ELR (cell line): ENCODE measurements around the gene ZNF511.
"Not testable (repeated sequence)": the region's sequence is repeated elsewhere in the genome, so short reads cannot be mapped to it uniquely, and the experiment has no call there.

Experiments
- DNase-seq: peaks from one replicate; pipeline ENCODE4 v3.0.0-alpha.2; 2015; ENCODE audit warnings: low read depth

The ZNF511 gene

DNA sequence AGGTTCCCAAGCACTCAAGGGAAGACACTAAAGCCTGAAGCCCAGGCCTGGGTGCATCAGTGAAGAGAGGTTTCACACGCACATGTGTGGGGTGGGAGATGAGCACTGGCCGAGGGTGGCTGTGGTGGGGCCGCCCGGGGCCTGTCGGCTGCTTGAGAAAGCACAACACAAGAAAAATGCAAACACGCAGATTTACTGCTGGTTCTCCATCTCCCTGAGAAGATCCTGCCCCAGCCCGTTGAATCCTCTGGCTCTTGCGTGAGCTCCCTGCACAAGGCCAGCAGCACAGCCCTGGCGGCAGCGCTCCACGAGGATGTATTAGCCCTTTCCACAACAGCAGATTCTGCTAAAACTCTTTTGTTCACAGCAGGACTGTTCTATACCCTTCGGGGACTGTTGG lies 6.2 kb downstream of the ZNF511 start:
- DNase-seq, result no peak

- DNase-seq, result peak; percentile 31
These were observed 7.1 kb downstream of the ZNF511 start for GRCh38 chr10:133315847-133316246.

- DNase-seq, result no peak
These were observed 7.6 kb downstream of the ZNF511 start for GRCh38 chr10:133316266-133316665.

DNA sequence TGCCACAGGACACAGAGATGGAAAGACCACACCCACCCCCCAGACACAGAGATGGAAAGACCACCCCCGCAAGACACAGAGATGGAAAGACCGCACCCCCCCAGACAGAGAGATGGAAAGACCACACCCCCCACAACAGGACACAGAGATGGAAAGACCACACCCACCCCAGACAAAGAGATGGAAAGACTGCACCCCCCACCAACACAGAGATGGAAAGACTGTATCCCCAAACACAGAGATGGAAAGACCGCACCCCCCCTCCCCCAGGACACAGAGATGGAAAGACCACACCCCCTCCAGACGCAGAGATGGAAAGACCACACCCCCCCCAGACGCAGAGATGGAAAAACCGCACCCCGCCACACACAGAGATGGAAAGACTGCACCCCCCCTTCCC lies 8.0 kb downstream of the ZNF511 start:
- no peak for DNase-seq

- DNase-seq, result peak; percentile 70
These were observed 9.9 kb downstream of the ZNF511 start for GRCh38 chr10:133318494-133319127.

- DNase-seq, result not testable (repeated sequence)
These were observed 12.2 kb downstream of the ZNF511 start for GRCh38 chr10:133320852-133321422.

DNA sequence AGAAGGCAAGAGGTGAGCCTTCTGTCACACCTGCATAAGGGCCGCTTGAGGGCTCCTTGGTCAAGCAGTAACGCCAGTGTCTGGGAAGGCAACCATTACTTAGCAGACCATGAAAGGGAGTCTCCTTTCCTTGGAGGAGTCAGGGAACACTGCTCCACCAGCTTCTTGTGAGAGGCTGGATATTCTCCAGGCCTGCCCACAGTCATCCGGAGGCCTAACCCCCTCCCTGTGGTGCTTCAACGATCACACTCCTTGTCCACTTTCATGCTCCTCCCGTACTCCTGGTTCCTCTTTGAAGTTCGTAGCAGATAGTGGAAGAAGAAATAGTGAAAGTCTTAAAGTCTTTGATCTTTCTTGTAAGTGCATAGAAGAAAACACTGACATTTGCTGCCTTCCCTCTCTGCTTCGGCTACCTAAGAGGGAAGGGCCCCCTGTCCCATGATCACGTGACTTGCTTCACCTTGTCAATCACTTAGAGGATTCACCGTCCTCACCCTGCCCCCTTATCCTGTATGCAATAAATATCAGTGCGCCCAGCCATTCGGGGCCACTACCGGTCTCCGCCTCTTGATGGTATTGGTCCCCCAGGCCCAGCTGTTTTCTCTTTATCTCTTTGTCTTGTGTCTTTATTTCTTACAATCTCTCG lies 13.5 kb downstream of the ZNF511 start:
- DNase-seq, result not testable (repeated sequence)

DNA sequence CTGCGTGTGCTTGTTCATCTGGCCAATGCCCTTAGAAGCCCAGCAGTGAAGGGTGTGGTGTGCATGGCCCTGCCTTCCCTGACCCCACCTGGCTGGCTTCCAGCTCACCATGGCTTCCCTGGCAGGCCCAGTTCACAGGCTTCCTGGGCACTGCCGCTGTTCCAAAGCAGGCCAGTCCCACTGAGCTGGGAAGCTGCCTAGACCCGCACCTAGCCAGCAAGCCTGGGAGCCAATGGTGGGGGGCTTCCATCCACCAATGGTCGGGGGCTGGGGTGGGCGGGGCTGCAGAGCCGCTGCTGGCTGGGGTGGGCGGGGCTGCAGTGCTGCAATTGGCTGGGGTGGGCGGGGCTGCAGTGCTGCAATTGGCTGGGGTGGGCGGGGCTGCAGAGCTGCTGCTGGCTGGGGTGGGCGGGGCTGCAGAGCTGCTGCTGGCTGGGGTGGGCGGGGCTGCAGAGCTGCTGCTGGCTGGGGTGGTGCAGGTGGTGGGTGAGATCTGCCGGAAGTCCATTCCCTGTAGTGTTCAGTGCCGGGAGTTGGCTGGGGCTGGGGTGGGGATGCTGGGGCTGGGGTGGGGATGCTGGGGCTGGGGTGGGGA lies 15.6 kb downstream of the ZNF511 start:
- DNase-seq, result peak; percentile 53

- no peak for DNase-seq
These were observed 16.1 kb downstream of the ZNF511 start for GRCh38 chr10:133324857-133325260.

DNA sequence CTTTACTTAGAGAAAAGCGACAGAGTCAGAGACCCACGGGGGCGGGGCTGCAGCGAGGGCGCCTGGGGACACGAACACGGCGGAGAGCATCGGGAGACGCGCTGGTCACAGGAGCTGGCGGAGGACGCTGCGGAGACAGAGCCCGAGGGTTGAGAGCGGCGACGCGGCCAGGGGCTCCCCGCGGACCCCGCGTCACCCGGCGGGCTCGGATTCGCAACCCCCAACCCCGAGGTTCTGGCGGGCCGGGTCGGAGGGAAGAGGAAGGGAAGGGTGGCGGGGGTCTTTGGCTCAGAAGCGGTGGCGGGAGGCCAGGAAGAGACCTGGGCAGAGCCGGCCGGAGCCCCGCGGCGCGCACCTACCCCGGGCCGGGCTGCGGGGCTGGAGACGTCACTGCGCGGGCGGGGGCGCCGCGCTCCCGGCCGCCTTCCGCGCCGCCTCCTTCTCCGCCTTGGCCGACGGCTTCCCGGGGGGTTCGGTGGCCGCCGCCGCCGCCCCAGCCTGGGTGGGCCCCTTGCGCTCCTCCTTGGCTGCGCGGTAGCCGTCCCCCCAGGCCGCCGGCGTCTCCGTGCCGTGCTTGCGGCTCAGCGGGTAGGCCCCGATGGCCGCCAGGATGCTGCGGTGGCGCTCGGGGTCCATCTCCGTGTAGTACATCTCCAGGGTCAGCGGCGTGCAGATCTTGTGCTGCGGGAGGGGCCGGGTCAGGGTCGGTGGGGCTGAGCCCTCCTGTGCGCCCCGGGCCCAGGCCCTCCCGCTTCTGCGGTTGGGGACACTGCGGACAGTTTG lies 16.9 kb downstream of the ZNF511 start:
- DNase-seq, result no peak

GRCh38 chr10:133326223-133326551 lies 17.5 kb downstream of the ZNF511 start:
- DNase-seq, result no peak

GRCh38 chr10:133326745-133327650 lies 18.3 kb downstream of the ZNF511 start:
- DNase-seq, result no peak

GRCh38 chr10:133327651-133328357 lies 19.1 kb downstream of the ZNF511 start:
- no peak for DNase-seq

DNA sequence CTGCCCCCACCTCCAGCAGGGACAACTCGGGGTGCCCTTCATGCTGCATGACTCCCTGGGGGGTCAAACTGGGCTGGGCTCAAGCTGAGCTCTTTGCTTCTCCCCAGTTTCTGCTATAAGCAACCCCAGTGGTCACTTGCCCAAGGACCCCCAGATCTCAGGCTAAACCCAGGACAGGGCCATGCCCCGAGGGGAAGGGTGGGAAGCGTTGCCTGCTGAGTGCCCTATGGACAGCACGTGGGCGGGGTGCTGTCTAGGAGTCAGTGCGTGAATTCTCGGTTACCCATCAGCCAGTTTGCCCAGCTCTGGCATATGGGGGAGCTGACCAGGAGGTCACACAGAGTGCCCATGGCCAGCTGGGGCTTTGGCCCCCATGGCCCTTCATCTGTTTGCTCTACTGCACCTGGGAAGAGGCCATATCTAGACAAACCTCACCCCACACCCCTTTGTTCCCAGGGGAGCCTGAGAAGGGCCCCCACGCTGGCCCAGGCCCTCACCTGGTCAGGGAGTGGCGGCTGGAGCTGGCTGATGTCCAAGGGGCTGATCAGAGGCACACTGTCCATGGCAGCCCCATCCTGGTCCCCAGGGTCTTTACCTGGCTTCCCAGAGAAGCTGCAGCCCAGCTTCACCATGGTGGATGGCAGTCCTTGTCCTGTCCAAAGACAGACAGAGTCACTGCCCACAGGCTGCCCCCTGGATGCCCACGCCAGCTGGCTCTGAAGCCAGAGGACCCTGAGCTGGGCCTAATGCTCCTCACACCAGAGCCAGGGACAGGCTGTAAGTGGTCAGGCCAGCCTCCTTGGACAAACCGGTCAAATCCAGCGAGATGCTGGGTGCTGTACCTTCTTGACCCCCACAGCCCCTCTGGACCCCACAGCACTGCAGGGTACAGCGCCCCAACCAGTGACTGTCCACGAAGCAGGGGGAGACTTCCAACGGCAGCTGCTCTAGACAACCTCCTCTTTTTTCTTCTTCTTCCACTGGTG lies 19.9 kb downstream of the ZNF511 start:
- DNase-seq, result no peak

- peak; percentile 88 for DNase-seq
These were observed 20.9 kb downstream of the ZNF511 start for GRCh38 chr10:133329491-133330202.

DNA sequence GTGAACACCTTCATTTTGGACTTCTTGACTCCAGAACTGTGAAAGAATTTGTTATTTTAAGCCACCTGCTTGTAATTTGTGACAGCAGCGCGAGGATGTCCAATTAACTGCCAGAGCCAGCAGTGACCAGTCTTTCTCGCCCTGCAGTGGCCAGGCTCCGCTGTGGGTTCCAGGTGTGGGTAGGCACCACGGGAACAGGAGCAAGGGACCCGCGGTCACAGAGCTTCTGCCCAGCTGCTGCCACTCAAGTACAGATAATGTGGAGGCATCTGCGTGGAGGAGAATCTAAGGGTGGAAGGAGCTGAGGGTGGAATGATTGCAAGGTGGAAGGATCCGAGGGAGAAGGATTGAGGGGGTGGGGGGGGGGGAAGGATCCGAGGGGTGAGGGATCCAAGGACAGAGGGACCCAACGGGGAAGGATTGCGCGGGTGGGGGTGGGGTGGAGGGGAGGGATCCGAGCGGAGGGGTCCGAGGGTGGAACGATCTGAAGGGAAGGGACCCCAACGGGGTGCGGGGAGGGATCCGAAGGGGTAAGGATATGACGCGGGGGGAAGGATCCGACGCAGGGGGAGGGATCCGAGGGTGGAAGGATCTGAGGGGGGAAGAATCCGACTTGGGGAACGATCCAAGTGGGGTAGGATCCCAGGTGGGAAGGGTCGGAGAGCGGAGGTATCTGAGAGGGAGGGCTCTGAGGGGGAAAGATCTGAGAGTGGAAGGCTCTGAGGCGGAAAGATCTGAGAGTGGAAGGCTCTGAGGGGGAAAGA lies 24.4 kb downstream of the ZNF511 start:
- no peak for DNase-seq

GRCh38 chr10:133334503-133335245 lies 26.0 kb downstream of the ZNF511 start:
- no peak for DNase-seq
